OCI-LY7 (cell line): Measurements from ENCODE around the gene ACCSL. TPM values are rescaled to one million over a fixed set of nuclear protein-coding genes. Genes with fewer than 3 reads are reported as not detected.

Experiments used
- BruUV-seq: library from RNA; stranded (reverse); fragments of 400-500 nt; replicated peaks from 2 replicates; lab custom pipeline; 2021; lab: Mats Ljungman, UMichigan
- CTCF ChIA-PET: fragments of 300-600 bp; sonication (Branson Sonifier 250); formaldehyde crosslinking; loops from one replicate; lab custom pipeline; 2022; ENCODE audit warnings: antibody characterized with exemption; ENCODE audit not compliant: unreplicated experiment; lab: Charles Lee
- POLR2A ChIA-PET: fragments of 300-600 bp; sonication (Branson Sonifier 250); formaldehyde crosslinking; loops from one replicate; lab custom pipeline; 2022; ENCODE audit warnings: antibody characterized with exemption; lab: Charles Lee
- DNase-seq: peaks from one replicate; pipeline ENCODE4 v3.0.0-alpha.2; 2015; ENCODE audit warnings: low spot score
- H2AFZ ChIP-seq: fragments of 200-600 bp; sonication (generic), shearing (Covaris generic); 2 replicates; pipeline ENCODE4 v1.6.1; 2014; ENCODE audit warnings: mild to moderate bottlenecking, antibody characterized with exemption, low read length, moderate library complexity
- H3K27ac ChIP-seq: fragments of 200-600 bp; sonication (generic); 2 replicates; pipeline ENCODE4 v1.5.1; 2014; ENCODE audit warnings: mixed run types, low read depth, mild to moderate bottlenecking, moderate library complexity, low read length, inconsistent platforms; ENCODE audit not compliant: poor library complexity, severe bottlenecking
- H3K36me3 ChIP-seq: fragments of 200-600 bp; sonication (generic); 2 replicates; pipeline ENCODE4 v1.6.1; 2014; ENCODE audit warnings: mild to moderate bottlenecking, antibody characterized with exemption, low read length, moderate library complexity, mixed read lengths; ENCODE audit not compliant: insufficient read depth
- H3K4me1 ChIP-seq: fragments of 200-600 bp; sonication (generic); 2 replicates; pipeline ENCODE4 v1.5.1; 2014; ENCODE audit warnings: mild to moderate bottlenecking, low read length; ENCODE audit not compliant: insufficient read depth, poor library complexity, severe bottlenecking
- H3K4me2 ChIP-seq: fragments of 200-600 bp; sonication (generic); 2 replicates; pipeline ENCODE4 v1.6.1; 2014; ENCODE audit warnings: mild to moderate bottlenecking, low read length
- H3K4me3 ChIP-seq: fragments of 200-600 bp; sonication (generic); 2 replicates; pipeline ENCODE4 v1.5.1; 2014; ENCODE audit warnings: mild to moderate bottlenecking, low read depth, low read length; ENCODE audit not compliant: poor library complexity, severe bottlenecking
- H3K79me2 ChIP-seq: fragments of 200-600 bp; sonication (generic); 2 replicates; pipeline ENCODE4 v1.6.1; 2016; ENCODE audit warnings: low read depth, mild to moderate bottlenecking, low read length, moderate library complexity, mixed read lengths; ENCODE audit not compliant: insufficient read depth
- H3K9me2 ChIP-seq: fragments of 200-600 bp; sonication (generic); 2 replicates; pipeline ENCODE4 v1.6.1; 2016; ENCODE audit warnings: mild to moderate bottlenecking, low read length, mixed read lengths; ENCODE audit not compliant: insufficient read depth
- H3K9me3 ChIP-seq: fragments of 200-600 bp; sonication (generic); 2 replicates; pipeline ENCODE4 v1.6.1; 2014; ENCODE audit warnings: mild to moderate bottlenecking, mixed run types, low read length, mixed read lengths
- H4K20me1 ChIP-seq: fragments of 200-600 bp; sonication (generic); 2 replicates; pipeline ENCODE4 v1.6.1; 2014; ENCODE audit warnings: mild to moderate bottlenecking, antibody characterized with exemption, low read length, moderate library complexity, mixed read lengths; ENCODE audit not compliant: insufficient read depth
- EZH2phosphoT487 ChIP-seq: fragments of 200-600 bp; sonication (generic); IDR thresholded peaks from 2 replicates; pipeline ENCODE4 v1.6.1; 2018; ENCODE audit warnings: low read depth, borderline replicate concordance, mild to moderate bottlenecking, mixed run types, antibody characterized with exemption, low read length, moderate library complexity, mixed read lengths
- intact Hi-C: fragments of 100-400 bp; cut with micrococcal nuclease; formaldehyde crosslinking; loops from one replicate; pipeline ENCODE4 v1.10.0; 2022; ENCODE audit not compliant: unreplicated experiment
- total RNA-seq, 2 experiments: library from RNA; depleted of rRNA in 1 of 2; stranded (reverse); fragments of >200 nt in 1 of 2; shearing (Covaris generic) in 1 of 2; gene quantifications; 2 replicates each; pipeline ENCODE4 v1.2.3, GENCODE V29; 2014 to 2022
- TF ChIP-seq, protein P1 (sequence below): fragments of 200-600 bp; sonication (generic); conservative IDR thresholded peaks from 2 replicates; pipeline ENCODE4 v1.5.1; 2014; ENCODE audit warnings: mild to moderate bottlenecking, antibody characterized with exemption, low read length, moderate library complexity, mixed read lengths

Gene ACCSL
- total RNA-seq, 2 experiments from 2014 or later, result not detected

DNA sequence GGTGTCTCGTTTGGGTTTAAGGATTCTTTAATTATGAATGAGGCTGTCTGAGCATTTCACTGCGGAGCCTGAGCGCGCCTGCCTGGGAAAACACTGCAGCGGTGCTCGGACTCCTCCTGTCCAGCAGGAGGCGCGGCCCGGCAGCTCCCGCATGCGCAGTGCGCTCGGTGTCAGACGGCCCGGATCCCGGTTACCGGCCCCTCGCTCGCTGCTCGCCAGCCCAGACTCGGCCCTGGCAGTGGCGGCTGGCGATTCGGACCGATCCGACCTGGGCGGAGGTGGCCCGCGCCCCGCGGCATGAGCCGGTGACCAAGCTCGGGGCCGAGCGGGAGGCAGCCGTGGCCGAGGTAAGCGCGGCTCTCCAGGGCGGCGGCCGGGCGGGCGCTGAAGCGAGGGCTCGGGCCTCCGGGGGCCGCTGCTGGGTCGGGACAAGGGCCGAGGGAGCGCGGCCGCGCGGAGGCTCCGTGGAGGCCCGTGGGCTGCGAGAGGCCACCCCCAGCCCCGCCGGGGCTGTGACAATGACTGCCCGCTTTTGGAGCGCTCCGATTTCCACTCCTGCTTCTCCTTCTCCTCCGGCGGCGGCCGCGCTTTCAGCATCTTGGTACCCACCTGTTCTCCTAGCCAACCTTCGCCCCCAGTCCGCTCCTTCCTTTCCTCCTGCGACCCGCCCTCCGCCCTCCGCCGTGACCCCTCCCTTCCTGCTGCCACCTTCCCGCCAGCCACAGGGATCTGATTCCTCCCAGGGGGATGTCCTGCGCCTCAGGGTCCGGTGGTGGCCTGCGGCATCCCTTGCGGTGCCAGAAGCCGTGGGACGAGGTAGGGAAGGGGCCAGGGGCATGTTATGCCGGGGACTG, 48.0 kb downstream of the ACCSL start, which contains the start of gene EXT2:
EXT2 (plus strand) TSS at position 173 of the 854 bp plus-strand sequence. CDS start 12,035 bp downstream, outside the sequence.
- no peaks in the 10 kb centered on the region for H3K79me2 ChIP-seq
- peaks cover 6% of the 10 kb centered on the region for H3K4me1 ChIP-seq
- no TSS peak for BruUV-seq
- POLR2A ChIA-PET, result interaction anchor here (0.5 to 1.4 kb wide), 3 partner anchors 9 to 522 kb away, joined by 3 to 6 read pairs (median 3); no protein-coding TSS in a partner anchor
- intact Hi-C loops, result loop anchor here (1.0 kb wide), 1 partner anchor 443 kb away; no protein-coding TSS in a partner anchor
- TF ChIP-seq, protein P1, sequence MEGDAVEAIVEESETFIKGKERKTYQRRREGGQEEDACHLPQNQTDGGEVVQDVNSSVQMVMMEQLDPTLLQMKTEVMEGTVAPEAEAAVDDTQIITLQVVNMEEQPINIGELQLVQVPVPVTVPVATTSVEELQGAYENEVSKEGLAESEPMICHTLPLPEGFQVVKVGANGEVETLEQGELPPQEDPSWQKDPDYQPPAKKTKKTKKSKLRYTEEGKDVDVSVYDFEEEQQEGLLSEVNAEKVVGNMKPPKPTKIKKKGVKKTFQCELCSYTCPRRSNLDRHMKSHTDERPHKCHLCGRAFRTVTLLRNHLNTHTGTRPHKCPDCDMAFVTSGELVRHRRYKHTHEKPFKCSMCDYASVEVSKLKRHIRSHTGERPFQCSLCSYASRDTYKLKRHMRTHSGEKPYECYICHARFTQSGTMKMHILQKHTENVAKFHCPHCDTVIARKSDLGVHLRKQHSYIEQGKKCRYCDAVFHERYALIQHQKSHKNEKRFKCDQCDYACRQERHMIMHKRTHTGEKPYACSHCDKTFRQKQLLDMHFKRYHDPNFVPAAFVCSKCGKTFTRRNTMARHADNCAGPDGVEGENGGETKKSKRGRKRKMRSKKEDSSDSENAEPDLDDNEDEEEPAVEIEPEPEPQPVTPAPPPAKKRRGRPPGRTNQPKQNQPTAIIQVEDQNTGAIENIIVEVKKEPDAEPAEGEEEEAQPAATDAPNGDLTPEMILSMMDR, result peak; percentile 82
- no peak for TF ChIP-seq EZH2phosphoT487
- no peaks in the 10 kb centered on the region for H3K9me2 ChIP-seq
- H3K4me2 ChIP-seq, result peak within 1 kb of the TSS; percentile 94
- peak; percentile 87 for DNase-seq
- H3K4me3 ChIP-seq, result peak within 1 kb of the TSS; percentile 93
- CTCF ChIA-PET, result no interaction called here
- H3K27ac ChIP-seq, result no peak within 1 kb of the TSS
- H3K36me3 ChIP-seq, result no peaks in the 10 kb centered on the region
- H3K9me3 ChIP-seq, result no peaks in the 10 kb centered on the region
- no peaks in the 10 kb centered on the region for H4K20me1 ChIP-seq
- H2AFZ ChIP-seq, result peak within 1 kb of the TSS; percentile 72

DNA sequence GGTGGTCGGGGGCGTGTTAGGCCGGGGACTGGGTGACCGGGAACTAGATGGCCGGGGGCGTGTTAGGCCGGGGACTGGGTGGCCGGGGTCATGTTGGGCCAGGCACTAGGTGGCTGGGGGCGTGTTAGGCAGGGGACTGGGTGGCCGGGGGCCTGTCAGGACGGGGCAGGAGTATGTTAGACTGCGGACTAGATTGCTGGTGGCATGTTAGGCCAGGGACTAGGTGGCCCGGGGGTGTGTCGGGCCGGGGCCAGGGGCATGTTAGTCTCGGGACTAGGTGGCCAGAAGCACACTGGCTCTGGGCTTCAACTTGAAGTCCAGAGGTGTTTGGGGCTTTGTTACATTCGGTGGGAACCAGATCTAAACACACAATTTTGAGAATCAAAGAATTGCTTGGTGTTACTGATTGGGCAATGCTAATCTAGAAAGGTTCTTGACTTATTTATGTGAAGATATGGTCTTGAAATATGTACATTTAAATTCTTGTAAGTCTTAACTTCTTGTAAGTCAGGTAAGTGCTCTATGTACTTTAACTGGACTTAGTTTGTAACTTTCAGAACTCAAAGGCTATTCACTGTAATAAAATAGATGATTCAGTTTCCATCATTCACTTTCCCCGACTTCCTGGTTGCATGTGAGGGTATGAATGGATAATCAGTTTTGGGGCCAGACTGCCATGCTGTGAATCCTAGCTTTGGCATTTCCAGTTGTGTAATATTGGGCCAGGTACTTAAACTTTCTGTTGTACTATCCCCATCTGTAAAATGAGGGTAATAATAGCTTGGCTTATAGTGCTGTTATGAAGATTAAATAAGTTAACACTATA, 48.8 kb downstream of the ACCSL start:
- intact Hi-C loops, result no loop called here
- Histone ChIP-seq H3K4me3 (peak overlapping the region; percentile 93), H3K36me3 (no peaks in the 10 kb centered on the region), H3K4me1 (peaks cover 6% of the 10 kb centered on the region), H2AFZ (peak overlapping the region; percentile 72; the same call in 1 of the 2 replicates), H3K79me2 (no peaks in the 10 kb centered on the region), H3K9me2 (no peaks in the 10 kb centered on the region), H3K27ac (no peak overlapping the region), H3K4me2 (peak overlapping the region; percentile 94), H4K20me1 (no peaks in the 10 kb centered on the region), H3K9me3 (no peaks in the 10 kb centered on the region)
- BruUV-seq, result no TSS peak
- CTCF ChIA-PET, result interaction anchor here (0.9 kb wide), 1 partner anchor 10 kb away, joined by 3 read pairs; no protein-coding TSS in a partner anchor
- peak; percentile 1 for DNase-seq
- TF ChIP-seq, protein P1, result no peak
- TF ChIP-seq EZH2phosphoT487, result no peak
- POLR2A ChIA-PET, result no interaction called here
